NCI-H1417 treated with DMSO at 0.1 percent for 48 hours (cell line): Measurements from ENCODE around the gene TXNL4A.

Experiments used
- DNase-seq: peaks from one replicate; lab custom pipeline; 2025; lab: John Stamatoyannopoulos, UW

Gene TXNL4A

DNA sequence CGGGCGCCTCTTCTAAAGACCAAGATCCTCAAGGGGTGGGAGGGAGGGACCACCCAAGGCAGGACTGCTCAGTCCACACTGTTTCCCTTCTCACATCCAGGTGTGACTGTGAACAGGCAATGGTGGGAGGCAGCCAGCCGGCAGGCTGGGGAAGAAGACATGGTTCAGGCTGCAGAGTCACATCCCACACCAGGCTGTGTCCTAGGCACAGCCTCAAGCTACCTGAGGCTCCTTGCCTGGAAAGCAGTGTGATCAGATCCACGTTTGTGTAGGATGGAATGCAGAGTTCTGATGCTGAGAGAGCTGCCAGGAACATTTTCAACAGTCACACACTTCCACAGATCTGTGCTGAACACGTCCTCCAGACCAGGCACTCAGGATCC is 53.3 kb downstream of the TXNL4A start:
- DNase-seq = no peak

DNA sequence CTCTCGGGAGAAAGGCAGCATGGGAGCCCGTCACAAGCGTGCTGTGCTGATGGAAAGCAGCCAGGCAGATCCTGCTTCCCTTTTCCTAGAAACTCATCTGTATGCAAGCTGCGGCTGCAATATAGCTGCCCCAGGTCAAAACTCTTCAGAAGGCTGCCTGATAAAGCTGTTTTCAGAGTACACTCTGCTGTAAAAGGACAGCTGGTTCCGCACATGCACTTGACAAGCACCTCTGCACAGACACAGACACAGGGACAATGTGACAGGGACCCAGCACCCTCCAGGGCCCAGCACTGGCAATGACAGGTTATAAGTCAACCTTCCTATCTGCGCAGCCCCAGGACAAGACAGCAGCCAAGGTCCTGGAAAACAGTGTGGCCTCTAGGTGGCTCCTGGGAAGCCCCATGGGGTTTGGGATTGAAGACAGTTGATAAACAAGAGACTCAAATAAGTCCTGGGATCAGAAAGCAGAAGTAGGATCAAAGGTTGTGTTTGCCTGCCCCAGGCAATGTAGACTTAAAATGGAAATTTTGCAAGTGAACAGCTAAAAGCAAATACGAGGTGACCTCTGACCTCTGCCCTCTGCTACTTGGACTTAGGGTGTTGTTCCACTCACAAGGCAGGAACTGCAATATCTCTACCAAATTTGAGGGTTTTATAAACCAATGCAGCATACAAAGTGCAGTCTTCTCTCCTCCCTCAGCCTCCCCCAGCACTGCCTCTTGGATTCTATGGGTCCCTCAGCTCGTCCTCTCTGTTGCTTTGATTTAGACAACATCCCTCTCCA is 53.9 kb downstream of the TXNL4A start:
- DNase-seq = no peak

DNA sequence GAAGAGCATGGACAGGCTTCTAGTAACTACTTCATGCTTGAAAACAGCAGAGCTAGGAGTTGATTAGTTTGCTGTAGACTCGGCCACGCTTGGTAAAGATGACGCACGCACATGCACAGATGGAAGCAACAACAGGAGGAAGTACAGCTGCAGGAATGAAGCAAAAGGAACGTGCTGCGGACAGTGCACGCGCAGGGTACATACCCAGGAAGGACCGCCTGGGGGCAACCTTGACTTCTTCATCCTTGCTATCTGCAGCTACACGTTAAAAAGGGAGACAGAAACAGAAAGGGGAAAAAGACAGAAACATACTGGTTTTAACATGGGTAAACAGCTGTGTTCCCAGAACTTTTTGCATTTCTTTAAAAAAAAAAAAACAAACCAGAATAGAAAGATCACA is 54.6 kb downstream of the TXNL4A start:
- DNase-seq = no peak

DNA sequence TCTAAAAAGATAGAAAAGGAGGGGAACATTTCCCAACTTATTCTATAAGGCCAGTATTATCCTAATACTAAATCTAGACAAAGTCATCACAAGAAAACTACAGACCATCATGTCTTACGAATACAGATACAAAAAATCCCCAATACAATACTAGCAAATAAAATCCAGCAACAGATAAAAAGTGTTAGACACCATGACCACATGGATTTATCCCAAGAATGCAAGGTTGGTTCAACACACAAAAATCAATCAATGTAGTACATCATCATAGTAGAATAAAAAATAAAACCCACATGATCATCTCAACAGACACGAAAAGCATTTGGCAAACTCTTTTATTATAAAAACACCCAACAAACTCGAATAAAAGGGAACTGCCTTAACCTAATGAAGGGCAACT is 55.5 kb downstream of the TXNL4A start:
- no peak for DNase-seq

DNA sequence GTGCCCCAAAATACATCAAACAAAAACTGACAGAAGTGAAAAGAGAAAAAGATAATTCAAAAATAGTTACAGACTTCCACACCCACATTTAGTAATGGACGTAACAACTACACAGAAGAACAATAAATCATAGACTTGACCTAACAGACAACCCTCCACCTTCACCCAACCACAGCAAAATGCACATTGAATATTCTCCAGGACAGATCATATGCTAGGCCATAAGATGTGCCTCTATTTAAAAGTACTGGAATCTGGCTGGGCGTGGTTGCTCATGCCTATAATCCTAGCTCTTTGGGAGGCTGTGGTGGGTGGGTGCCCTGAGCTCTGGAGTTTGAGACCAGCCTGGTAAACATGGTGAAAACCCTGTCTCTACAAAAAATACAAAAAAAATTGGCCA is 56.9 kb downstream of the TXNL4A start:
- DNase-seq = no peak

DNA sequence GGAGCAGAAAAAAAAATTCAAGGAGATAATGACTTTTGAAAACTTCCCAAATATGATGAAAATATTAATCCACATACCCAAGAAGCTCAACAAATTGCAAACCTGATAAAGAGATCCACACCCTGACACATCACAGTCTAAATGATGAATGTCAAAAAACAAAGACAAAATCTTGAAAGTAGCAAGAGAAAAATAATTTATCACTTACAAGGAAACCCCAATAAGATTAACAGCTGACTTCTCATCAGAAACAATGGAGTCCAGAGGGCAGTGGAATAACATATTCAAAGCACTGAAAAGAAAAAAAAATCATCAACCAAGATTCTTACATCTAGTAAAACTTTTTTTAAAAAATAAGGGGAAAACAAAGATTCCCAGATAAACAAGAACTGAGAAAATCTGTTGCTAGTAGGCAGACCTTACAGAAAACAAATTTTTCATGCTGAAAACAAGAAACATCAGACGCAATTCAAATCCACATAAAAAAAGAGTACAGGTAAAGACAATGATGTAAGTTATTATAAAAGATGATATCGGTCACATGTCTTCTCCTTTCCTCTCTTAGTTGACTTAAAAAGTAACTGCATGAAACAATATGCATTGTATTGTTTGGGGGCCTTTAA is 58.2 kb downstream of the TXNL4A start:
- DNase-seq = no peak

DNA sequence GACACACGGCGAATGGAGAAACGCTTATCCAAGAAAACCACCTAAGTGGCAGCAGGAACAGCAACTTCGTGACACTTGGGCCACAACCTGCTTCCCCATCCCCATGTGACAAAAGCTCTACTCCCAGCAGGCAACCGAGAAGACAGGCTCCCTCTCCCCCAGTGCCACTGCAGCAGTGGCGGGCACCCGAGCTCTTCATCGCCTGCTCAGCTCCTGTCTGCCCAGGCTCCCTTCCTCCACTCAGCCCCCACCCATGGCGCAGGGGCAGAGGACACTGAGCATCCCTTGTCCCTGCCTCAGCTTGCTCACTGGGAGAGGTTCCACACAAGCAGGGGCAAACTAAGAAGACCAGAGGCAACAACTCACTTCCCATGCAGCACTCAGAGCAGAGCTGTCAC is 59.8 kb downstream of the TXNL4A start:
- DNase-seq = no peak

DNA sequence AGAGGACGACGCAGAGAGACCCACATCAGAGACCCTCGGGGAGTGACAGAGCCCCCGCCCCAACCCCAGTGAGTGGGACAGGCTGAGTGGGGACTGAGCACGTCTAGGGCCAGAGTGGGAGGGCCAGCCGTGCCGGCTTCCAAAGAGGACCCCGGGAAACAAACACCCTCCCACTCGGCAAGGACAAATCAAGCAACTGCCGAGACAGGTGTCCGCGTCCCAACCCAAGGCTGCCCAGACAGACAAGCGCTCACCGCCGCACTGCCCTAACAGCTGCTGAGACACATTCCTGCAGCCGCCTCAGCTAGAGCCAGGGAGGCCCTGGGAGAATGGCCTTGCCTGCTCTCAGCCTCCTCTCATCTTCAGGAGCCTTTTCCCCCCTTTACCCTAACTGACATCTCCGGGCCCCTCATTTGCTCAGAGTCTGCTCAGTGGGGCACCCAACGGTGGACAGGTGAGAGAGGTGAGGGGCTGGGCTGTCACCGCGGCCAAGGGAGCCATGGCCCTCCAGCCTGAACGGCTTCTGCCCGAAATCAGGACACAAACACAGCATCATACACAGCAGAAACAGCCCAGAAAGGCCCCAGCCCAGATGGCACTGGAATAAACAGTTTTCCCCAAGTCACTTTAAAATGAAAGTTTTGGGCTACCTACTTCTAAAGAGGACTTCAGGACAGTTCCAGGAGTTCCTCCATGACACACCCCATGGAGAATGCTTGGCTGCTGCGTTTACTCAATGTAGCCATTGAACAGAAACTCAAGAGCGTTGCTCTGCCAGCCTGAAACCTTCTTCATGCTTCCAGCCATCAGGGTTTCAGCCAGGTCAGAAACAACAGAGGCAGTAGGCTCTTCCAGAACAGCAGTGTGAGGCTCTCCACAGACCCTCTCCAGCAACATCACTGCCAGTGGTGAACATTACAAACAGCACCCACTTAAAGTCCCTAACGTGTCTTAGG is 60.5 kb downstream of the TXNL4A start:
- DNase-seq = no peak

DNA sequence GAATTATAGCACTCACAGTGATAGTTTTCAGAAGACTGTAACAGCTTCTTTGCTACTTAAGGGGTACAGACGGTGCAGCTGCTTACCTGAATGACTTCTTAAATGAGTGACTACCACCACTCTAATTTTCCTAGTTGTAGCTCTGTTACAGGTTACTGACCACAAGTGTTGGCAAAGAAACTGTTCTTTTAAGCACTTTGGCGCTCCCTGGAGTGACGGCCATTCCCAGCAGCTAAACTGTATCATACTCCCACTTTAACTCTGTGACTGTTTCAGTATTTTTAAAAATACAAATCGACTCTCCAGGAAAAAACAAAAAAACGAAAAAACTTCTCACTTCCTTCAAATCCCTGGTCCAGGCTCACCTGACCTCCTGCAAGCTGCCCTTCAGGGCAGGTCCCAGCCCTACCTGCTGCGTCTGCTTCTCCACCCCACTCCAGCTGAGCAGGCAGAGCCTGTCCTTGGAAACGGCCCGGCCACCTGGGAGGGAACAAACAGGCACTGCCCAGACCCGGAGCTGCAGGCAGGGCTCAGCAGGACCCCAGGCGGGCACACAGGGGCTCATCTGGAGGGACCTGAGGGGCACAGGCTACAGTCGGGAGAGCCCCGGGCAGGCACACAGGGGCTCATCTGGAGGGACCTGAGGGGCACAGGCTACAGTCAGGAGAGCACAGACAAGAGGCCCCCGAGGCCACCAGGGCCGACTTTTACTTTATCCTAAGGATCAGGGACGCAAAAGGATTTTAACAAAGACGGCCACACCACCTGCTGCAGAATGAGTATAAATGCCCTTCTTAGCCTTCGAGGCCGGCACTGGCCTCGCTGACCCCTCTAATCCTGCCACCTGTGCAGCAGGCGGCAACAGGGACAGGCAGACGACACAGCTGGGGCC is 61.4 kb downstream of the TXNL4A start:
- DNase-seq = no peak

DNA sequence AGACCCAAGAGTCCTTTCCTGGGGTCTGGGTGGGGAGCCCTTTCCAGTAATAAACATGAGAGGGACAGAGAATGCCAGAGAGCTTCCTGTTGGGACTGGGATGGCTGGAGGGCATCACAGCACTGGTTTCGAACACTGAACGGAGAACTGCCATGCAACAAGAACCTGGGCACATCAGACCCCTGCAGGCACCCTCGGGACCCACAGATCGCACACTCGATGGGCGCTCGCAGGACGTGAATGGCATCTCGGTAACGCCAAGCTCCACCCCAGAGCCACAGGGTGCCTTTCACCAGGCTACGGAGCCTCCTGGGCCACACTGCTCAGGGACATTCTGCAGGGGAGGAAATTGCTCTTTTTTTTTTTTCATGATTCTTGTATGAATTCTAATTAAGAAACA is 62.1 kb downstream of the TXNL4A start:
- DNase-seq = no peak

DNA sequence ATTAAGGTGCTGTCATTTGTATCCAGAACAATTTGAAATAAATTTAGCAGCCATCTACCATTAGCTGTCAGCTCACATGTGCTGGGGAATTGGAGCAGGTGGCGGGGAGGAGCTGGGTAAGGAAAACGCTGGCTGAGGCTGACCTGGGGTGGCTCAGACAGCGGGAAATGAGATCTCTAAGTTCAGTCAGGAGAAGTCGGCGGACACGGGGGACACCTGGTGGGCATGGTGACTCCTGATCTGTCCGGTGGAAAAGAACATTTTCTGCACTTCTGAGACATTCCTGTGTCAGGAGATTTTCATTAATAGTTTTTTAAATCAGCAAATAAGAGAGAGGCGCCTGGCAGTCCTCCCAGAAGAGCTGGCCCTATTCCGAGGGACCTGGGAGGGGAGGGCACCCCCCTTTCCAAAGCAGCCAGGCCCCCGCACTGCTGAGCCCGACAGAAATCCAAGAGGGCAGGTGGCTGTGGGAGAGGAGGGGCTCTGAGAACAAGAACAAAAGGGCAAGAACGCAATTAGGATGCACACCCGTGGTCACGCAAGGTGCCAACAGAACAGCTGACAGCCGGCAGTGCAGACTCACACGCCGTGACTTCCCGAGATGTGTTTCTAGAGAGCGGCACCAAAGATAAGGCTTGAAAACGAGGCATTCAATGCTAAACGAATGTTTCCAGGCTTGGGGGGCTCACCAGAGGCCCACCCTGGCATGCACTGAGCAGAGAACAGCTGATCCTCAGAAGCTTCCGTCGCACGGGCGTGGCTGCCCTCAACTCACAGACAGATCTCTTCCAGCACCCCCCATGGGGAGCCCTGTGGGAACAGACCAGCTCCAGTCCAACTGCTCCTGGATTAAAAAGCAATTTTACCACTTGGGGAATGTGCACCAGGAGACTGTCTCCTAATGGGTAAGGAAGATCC is 63.3 kb downstream of the TXNL4A start:
- peak; percentile 64 for DNase-seq

DNA sequence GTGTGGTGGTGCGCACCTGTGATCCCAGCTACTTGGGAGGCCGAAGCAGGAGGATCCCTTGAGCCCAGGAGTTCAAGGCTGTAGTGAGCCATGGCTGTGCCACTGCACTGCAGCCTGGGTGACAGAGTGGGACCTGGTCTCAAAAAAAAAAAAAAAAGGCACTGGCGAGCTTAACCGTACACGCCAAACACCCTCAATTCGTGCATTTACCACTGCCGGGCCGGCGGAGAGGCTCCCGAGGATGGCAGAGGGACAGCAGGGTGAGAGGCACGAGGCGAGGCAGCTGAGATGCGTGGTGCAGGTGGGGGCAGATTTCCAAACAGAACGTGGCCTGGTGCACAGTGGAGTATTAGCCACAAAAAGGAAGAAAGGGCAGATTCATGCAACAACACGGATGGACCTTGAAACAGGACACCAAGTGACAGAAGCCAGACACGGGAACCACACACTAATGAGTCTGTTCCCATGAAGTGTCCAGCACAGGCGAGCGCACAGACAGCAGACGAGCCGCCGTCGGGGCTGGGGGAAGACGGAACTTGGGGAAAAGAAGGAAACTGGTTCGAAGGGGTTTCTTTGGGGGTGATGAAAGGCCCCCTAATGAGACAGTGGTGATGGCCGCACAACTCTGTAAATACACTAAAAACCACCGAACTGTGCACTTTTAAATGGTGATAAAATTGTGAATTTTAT is 64.3 kb downstream of the TXNL4A start:
- DNase-seq = no peak

DNA sequence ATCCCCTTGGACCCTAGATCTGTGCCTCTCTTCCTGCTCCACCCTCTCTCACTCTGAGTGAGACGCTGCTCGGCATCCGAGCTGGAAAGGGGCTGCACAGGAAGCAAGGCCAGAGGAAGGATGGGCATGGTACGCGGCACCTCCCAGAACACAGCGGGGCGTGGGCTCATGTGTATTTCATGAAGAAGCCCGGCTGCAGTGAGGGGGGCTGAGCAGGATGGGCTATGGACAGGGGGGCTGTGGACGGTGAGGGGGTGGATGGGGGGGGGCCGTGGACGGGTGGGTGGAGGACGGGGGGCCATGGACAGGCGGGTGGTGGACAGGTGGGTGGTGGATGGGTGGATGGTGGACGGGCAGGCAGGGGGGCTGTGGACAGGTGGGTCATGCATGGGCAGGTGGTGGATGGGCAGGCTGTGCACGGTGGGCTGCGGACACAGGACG is 65.4 kb downstream of the TXNL4A start:
- no peak for DNase-seq

DNA sequence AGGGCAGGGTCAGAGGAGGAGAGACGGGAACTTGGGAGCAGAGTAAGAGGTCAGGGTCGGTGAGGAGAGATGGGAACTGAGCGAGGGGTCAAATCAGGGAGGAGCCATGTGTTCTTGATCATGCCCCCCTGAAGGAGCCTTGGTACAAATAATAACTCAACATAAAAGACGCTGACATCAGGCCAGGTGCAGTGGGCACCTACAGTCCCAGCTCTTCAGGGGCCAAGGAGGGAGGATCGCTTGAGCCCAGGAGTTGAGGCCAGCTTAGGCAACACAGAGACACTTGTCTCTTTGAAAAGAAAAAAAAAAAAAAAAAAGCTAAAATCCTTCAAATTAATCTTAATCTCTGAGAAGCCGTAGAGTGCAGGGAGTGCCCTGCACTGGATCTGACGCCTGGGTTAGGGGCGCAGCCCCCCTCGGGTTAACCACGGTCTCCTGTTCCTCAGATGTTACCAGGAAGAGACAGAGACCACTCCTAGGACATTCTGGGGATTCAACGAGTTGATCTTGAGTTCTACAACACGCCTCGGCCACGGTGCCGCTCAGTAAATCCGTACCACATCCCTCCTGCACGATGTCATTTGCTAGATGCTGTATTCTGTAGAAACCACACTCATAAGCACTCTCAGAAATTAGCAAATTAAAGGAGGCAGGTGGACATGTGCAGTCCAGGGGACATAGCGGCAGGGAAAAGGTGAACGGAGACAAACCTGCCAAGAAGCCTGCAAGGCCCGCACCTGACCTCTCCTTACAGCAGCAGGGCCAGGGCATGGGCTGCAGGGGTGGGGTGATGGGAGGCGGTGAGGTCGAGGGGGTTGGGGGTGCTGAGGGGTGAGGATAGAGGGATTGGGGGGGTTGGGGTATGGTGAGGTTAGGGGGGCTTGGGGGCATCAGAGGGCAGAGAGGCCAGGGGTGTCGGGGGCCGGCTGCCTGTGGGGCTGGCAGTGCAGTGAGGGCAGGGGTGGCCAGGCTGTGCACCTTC is 66.1 kb downstream of the TXNL4A start:
- DNase-seq = no peak
